WTC11 (cell line): ENCODE results near the gene GABPB1. TPM values are rescaled to one million over a fixed set of nuclear protein-coding genes. Genes with fewer than 3 reads are reported as not detected.

Source experiments
- ATAC-seq: fragments of 200-7000 bp; cut with Tn5 transposase; 2 replicates; pipeline ENCODE4 v1.10.0; 2021; ENCODE audit warnings: mild to moderate bottlenecking, moderate library complexity
- CTCF ChIA-PET: fragments of 300-600 bp; sonication (Branson Sonifier 250); formaldehyde crosslinking; loops from one replicate; lab custom pipeline; 2021; ENCODE audit warnings: antibody characterized with exemption; lab: Charles Lee
- POLR2A ChIA-PET: fragments of 350-600 bp; sonication (Branson Sonifier 250); formaldehyde crosslinking; loops from one replicate; lab custom pipeline; 2021; ENCODE audit warnings: antibody characterized with exemption; lab: Charles Lee
- DNase-seq: peaks from one replicate; pipeline ENCODE4 v3.0.0; 2021; ENCODE audit warnings: low spot score
- H3K27ac Mint-ChIP-seq: 2 replicates; pipeline ENCODE4 v1.8.0; 2021; ENCODE audit warnings: mixed read lengths
- H3K27me3 Mint-ChIP-seq: 2 replicates; pipeline ENCODE4 v1.8.0; 2021; ENCODE audit warnings: low read depth, mild to moderate bottlenecking, moderate library complexity, mixed read lengths
- H3K36me3 Mint-ChIP-seq: 2 replicates; pipeline ENCODE4 v1.8.0; 2021; ENCODE audit warnings: mixed read lengths
- H3K4me1 Mint-ChIP-seq: 2 replicates; pipeline ENCODE4 v1.8.0; 2022; ENCODE audit warnings: mixed read lengths
- H3K4me3 Mint-ChIP-seq: 2 replicates; pipeline ENCODE4 v1.8.0; 2021; ENCODE audit warnings: mild to moderate bottlenecking, moderate library complexity, mixed read lengths
- H3K9me3 Mint-ChIP-seq: 2 replicates; pipeline ENCODE4 v1.8.0; 2021; ENCODE audit warnings: mixed read lengths
- ATF1 ChIP-seq: sonication (generic); formaldehyde crosslinking; IDR thresholded peaks from 2 replicates; pipeline ENCODE4 v1.8.1; 2023; ENCODE audit warnings: mild to moderate bottlenecking, moderate library complexity, missing genetic modification reagents
- ELF4 ChIP-seq: sonication (generic); formaldehyde crosslinking; IDR thresholded peaks from 2 replicates; pipeline ENCODE4 v1.8.1; 2022; ENCODE audit warnings: low read depth, mild to moderate bottlenecking, moderate library complexity, missing genetic modification reagents
- GABPB1 ChIP-seq: sonication (generic); formaldehyde crosslinking; IDR thresholded peaks from 2 replicates; pipeline ENCODE4 v1.8.1; 2023; ENCODE audit warnings: mild to moderate bottlenecking, missing genetic modification reagents
- IRF1 ChIP-seq: sonication (generic); formaldehyde crosslinking; IDR thresholded peaks from 2 replicates; pipeline ENCODE4 v1.8.0; 2023; ENCODE audit warnings: missing genetic modification reagents
- JUN ChIP-seq: sonication (generic); formaldehyde crosslinking; IDR thresholded peaks from 2 replicates; pipeline ENCODE4 v1.8.0; 2023; ENCODE audit warnings: mild to moderate bottlenecking, missing genetic modification reagents
- NR1H2 ChIP-seq: sonication (generic); formaldehyde crosslinking; IDR thresholded peaks from 2 replicates; pipeline ENCODE4 v1.9.0; 2021; ENCODE audit warnings: mild to moderate bottlenecking, moderate library complexity, missing genetic modification reagents
- PRDM15 ChIP-seq: sonication (generic); formaldehyde crosslinking; IDR thresholded peaks from 2 replicates; pipeline ENCODE4 v1.8.0; 2022; ENCODE audit warnings: missing genetic modification reagents
- SMAD3 ChIP-seq: sonication (generic); formaldehyde crosslinking; IDR thresholded peaks from 2 replicates; pipeline ENCODE4 v1.8.0; 2022; ENCODE audit warnings: missing genetic modification reagents, mild to moderate bottlenecking, borderline replicate concordance
- ZNF263 ChIP-seq: sonication (generic); formaldehyde crosslinking; IDR thresholded peaks from 2 replicates; pipeline ENCODE4 v1.8.1; 2022; ENCODE audit warnings: low read depth, mild to moderate bottlenecking, moderate library complexity, missing genetic modification reagents
- total RNA-seq: library from RNA; stranded (reverse); gene quantifications from 3 replicates; pipeline ENCODE4 v1.2.3, GENCODE V29; 2021
- TF ChIP-seq, protein P1 (sequence below): sonication (generic); formaldehyde crosslinking; IDR thresholded peaks from 2 replicates; pipeline ENCODE4 v1.8.1; 2022; ENCODE audit warnings: missing genetic modification reagents, borderline replicate concordance
- TF ChIP-seq, protein P2 (sequence below): sonication (generic); formaldehyde crosslinking; IDR thresholded peaks from 2 replicates; pipeline ENCODE4 v1.8.1; 2023; ENCODE audit warnings: mild to moderate bottlenecking, missing genetic modification reagents, borderline replicate concordance
- TF ChIP-seq, protein P3 (sequence below): sonication (generic); formaldehyde crosslinking; conservative IDR thresholded peaks from 2 replicates; pipeline ENCODE4 v1.8.1; 2023; ENCODE audit warnings: mild to moderate bottlenecking, low read depth, missing genetic modification reagents, moderate library complexity

The GABPB1 gene
- total RNA-seq, 1 experiment from 2014 or later = 28.9 TPM

DNA sequence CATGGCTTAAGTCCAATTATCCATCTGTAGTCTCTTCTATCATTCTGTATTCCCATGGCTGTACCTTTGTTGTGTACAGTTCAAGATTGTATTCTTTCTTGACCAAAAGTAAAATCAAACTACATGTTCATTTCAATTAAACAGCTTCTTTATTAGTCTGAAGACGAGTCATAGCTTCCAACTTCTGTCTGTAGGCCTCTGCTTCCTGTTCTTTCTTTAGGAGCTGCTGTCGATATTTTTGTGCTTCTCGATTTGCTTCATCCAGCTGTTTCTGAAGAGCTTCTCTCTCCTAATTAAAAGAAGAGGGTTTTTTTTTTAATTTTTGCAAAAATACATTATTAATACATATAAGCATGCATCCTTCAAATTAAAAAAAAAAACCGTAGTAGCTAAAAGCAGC is 76.5 kb downstream of the GABPB1 start (continued):
- TF ChIP-seq, protein P1, sequence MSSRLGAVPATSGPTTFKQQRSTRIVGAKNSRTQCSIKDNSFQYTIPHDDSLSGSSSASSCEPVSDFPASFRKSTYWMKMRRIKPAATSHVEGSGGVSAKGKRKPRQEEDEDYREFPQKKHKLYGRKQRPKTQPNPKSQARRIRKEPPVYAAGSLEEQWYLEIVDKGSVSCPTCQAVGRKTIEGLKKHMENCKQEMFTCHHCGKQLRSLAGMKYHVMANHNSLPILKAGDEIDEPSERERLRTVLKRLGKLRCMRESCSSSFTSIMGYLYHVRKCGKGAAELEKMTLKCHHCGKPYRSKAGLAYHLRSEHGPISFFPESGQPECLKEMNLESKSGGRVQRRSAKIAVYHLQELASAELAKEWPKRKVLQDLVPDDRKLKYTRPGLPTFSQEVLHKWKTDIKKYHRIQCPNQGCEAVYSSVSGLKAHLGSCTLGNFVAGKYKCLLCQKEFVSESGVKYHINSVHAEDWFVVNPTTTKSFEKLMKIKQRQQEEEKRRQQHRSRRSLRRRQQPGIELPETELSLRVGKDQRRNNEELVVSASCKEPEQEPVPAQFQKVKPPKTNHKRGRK = no peak
- no peak for TF ChIP-seq NR1H2
- TF ChIP-seq ELF4 (CRISPR knock-in tag) = no peak
- TF ChIP-seq GABPB1 (CRISPR knock-in tag) = no peak
- TF ChIP-seq, protein P2, sequence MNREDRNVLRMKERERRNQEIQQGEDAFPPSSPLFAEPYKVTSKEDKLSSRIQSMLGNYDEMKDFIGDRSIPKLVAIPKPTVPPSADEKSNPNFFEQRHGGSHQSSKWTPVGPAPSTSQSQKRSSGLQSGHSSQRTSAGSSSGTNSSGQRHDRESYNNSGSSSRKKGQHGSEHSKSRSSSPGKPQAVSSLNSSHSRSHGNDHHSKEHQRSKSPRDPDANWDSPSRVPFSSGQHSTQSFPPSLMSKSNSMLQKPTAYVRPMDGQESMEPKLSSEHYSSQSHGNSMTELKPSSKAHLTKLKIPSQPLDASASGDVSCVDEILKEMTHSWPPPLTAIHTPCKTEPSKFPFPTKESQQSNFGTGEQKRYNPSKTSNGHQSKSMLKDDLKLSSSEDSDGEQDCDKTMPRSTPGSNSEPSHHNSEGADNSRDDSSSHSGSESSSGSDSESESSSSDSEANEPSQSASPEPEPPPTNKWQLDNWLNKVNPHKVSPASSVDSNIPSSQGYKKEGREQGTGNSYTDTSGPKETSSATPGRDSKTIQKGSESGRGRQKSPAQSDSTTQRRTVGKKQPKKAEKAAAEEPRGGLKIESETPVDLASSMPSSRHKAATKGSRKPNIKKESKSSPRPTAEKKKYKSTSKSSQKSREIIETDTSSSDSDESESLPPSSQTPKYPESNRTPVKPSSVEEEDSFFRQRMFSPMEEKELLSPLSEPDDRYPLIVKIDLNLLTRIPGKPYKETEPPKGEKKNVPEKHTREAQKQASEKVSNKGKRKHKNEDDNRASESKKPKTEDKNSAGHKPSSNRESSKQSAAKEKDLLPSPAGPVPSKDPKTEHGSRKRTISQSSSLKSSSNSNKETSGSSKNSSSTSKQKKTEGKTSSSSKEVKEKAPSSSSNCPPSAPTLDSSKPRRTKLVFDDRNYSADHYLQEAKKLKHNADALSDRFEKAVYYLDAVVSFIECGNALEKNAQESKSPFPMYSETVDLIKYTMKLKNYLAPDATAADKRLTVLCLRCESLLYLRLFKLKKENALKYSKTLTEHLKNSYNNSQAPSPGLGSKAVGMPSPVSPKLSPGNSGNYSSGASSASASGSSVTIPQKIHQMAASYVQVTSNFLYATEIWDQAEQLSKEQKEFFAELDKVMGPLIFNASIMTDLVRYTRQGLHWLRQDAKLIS (CRISPR knock-in tag) = no peak
- TF ChIP-seq, protein P3, sequence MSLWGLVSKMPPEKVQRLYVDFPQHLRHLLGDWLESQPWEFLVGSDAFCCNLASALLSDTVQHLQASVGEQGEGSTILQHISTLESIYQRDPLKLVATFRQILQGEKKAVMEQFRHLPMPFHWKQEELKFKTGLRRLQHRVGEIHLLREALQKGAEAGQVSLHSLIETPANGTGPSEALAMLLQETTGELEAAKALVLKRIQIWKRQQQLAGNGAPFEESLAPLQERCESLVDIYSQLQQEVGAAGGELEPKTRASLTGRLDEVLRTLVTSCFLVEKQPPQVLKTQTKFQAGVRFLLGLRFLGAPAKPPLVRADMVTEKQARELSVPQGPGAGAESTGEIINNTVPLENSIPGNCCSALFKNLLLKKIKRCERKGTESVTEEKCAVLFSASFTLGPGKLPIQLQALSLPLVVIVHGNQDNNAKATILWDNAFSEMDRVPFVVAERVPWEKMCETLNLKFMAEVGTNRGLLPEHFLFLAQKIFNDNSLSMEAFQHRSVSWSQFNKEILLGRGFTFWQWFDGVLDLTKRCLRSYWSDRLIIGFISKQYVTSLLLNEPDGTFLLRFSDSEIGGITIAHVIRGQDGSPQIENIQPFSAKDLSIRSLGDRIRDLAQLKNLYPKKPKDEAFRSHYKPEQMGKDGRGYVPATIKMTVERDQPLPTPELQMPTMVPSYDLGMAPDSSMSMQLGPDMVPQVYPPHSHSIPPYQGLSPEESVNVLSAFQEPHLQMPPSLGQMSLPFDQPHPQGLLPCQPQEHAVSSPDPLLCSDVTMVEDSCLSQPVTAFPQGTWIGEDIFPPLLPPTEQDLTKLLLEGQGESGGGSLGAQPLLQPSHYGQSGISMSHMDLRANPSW (CRISPR knock-in tag) = no peak
- TF ChIP-seq SMAD3 = no peak
- TF ChIP-seq IRF1 (CRISPR knock-in tag) = no peak
- TF ChIP-seq PRDM15 (CRISPR knock-in tag) = no peak

GRCh38 chr15:50277370-50277769 is 77.6 kb downstream of the GABPB1 start:
- no peaks in the 10 kb centered on the region for H3K36me3 Mint-ChIP-seq
- H3K4me1 Mint-ChIP-seq = no peaks in the 10 kb centered on the region
- H3K27ac Mint-ChIP-seq = no peak overlapping the region
- H3K27me3 Mint-ChIP-seq = no peaks in the 10 kb centered on the region
- POLR2A ChIA-PET = no interaction called here
- no peaks in the 10 kb centered on the region for H3K9me3 Mint-ChIP-seq
- no peak overlapping the region for H3K4me3 Mint-ChIP-seq
- TF ChIP-seq JUN (CRISPR knock-in tag) (no peak), ATF1 (CRISPR knock-in tag) (no peak), ZNF263 (no peak)
- CTCF ChIA-PET = no interaction called here
- DNase-seq (no peak), ATAC-seq (no peak)
